Measurements from ENCODE around the gene NAB2. TPM values are rescaled to one million over a fixed set of nuclear protein-coding genes. Genes with fewer than 3 reads are reported as not detected.

Gene NAB2
- total and polyA plus RNA-seq, 2 donors (not counting 3 experiments of a cell fraction or from before 2014, with no cell fraction given), result 14.6 to 15.9 TPM

DNA sequence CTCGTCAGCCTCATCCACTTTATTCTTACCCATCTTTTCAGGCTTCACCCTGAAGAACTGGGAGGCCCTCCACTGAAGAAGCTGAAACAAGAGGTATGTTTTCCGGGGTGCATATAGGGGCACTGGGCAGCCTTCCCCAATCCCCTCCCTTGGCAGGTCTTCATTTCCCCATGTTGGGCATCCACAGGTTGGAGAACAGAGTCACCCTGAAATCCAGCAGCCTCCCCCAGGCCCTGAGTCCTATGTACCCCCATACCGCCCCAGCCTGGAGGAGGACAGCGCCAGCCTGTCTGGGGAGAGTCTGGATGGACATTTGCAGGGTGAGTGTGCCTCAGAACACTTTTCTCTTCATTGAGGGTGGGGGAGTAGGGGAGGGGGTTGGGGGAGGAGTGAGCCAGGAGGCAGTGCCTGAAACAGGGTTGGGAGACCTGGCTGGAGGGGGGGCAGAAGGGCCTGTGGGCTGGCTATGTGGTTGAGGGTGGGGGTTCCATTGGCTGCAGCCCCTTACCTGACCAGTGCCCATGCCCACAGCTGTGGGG, 4.0 kb downstream of the NAB2 start:
- dilution Hi-C loops (cut with MboI; ENCODE audit: extremely low pct_ligation_motif_present, low sequenced_read_pairs), result no loop called here
- H3K9me3 ChIP-seq (replicated peaks; ENCODE audit: control insufficient read depth, insufficient read depth, low read length), result no peaks in the 10 kb centered on the region
- no peak overlapping the region for H2AFZ ChIP-seq (ENCODE audit: low read depth, low read length)
- H3K4me3 ChIP-seq (replicated peaks in 1 of 3; ENCODE audit: insufficient read depth in 1 of 3, low read depth in 1 of 3, low read length in 3 of 3), result no peak overlapping the region
- no peaks in the 10 kb centered on the region for H4K20me1 ChIP-seq (replicated peaks; ENCODE audit: control insufficient read depth, extremely low read depth, insufficient read depth, low read length)
- intact Hi-C loops (cut with micrococcal nuclease), result loop anchor here (1.0 kb wide), 2 partner anchors 19 to 24 kb away; no protein-coding TSS in a partner anchor
- no peak overlapping the region for H3K9ac ChIP-seq (replicated peaks; ENCODE audit: extremely low read depth, insufficient read depth, low read length)
- no peak overlapping the region for H3K27ac ChIP-seq (ENCODE audit: insufficient read depth, low read depth, low read length)
- H3K9me1 ChIP-seq (replicated peaks; ENCODE audit: control insufficient read depth, extremely low read depth, insufficient read depth, low read length), result no peaks in the 10 kb centered on the region
- H3K4me1 ChIP-seq (ENCODE audit: control insufficient read depth, extremely low read depth, insufficient read depth, low read length), result peaks cover 13% of the 10 kb centered on the region
- no peak for TF ChIP-seq POLR2A (IDR thresholded peaks at IDR 0.05; ENCODE audit: low read depth, low read length)
- TF ChIP-seq EZH2 (IDR thresholded peaks at IDR 0.05; ENCODE audit: borderline replicate concordance, low read depth, low read length, severe bottlenecking), result no peak
- TF ChIP-seq JUN (IDR thresholded peaks at IDR 0.05; ENCODE audit: borderline replicate concordance, insufficient read depth, insufficient read length, low read depth), result no peak
- TF ChIP-seq, protein P1, sequence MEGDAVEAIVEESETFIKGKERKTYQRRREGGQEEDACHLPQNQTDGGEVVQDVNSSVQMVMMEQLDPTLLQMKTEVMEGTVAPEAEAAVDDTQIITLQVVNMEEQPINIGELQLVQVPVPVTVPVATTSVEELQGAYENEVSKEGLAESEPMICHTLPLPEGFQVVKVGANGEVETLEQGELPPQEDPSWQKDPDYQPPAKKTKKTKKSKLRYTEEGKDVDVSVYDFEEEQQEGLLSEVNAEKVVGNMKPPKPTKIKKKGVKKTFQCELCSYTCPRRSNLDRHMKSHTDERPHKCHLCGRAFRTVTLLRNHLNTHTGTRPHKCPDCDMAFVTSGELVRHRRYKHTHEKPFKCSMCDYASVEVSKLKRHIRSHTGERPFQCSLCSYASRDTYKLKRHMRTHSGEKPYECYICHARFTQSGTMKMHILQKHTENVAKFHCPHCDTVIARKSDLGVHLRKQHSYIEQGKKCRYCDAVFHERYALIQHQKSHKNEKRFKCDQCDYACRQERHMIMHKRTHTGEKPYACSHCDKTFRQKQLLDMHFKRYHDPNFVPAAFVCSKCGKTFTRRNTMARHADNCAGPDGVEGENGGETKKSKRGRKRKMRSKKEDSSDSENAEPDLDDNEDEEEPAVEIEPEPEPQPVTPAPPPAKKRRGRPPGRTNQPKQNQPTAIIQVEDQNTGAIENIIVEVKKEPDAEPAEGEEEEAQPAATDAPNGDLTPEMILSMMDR (IDR thresholded peaks at IDR 0.05; ENCODE audit: extremely low read depth in 1 of 2, insufficient read depth in 1 of 2, low read depth in 1 of 2, low read length in 2 of 2), result no peak
- no peak for TF ChIP-seq POLR2AphosphoS5 (IDR thresholded peaks at IDR 0.05; ENCODE audit: insufficient read depth, low read depth, low read length)
- TF ChIP-seq MYC (IDR thresholded peaks at IDR 0.05; ENCODE audit: low read depth, low read length), result no peak
- no peak for TF ChIP-seq GATA2 (IDR thresholded peaks at IDR 0.05; ENCODE audit: insufficient read depth, insufficient read length, low read depth, low read length)
- TF ChIP-seq FOS (IDR thresholded peaks at IDR 0.05; ENCODE audit: borderline replicate concordance, insufficient read depth, low read length), result no peak
- TF ChIP-seq, protein P2, sequence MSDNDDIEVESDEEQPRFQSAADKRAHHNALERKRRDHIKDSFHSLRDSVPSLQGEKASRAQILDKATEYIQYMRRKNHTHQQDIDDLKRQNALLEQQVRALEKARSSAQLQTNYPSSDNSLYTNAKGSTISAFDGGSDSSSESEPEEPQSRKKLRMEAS (IDR thresholded peaks at IDR 0.05; ENCODE audit: insufficient read depth, insufficient read length), result no peak
- H3K79me2 ChIP-seq (ENCODE audit: control insufficient read depth, insufficient read depth, low read length), result peaks cover 16% of the 10 kb centered on the region
- no peak overlapping the region for H3K4me2 ChIP-seq (ENCODE audit: insufficient read depth, low read length)
- ChIA-PET CTCF (interaction anchor here (1.3 to 14.4 kb wide), 4 partner anchors 15 to 81 kb away, joined by 4 to 158 read pairs (median 66); partner anchors contain the start of genes NEMP1 and STAT6), POLR2A (interaction anchor here (1.0 to 2.0 kb wide), 2 partner anchors 14 to 19 kb away, joined by 3 to 5 read pairs; partner anchors contain the start of gene NEMP1)
- H3K36me3 ChIP-seq (ENCODE audit: control insufficient read depth in 2 of 2, extremely low read depth in 1 of 2, insufficient read depth in 2 of 2, low read length in 2 of 2), result peaks cover 4 to 42% of the 10 kb centered on the region in 2 experiments
- H3K27me3 ChIP-seq (ENCODE audit: control insufficient read depth in 2 of 2, insufficient read depth in 2 of 2, low read length in 2 of 2), result no peaks in the 10 kb centered on the region
- BruUV-seq (replicated peaks), result no TSS peak
- FAIRE-seq (no peak), DNase-seq (ENCODE audit: low read depth, low spot score) (no peak)

Measured in endothelial cell of umbilical vein (primary cell).